Muscle of back (tissue), 11 donors: Measurements from ENCODE around the gene USO1. TPM values are rescaled to one million over a fixed set of nuclear protein-coding genes. Genes with fewer than 3 reads are reported as not detected.
A peak's percentile ranks its signal among the peaks of the same experiment; 100 is the strongest.

Experiments
- DNase-seq, 3 donors: peaks; one replicate each; pipeline versions ENCODE4 v3.0.0 to v3.0.0-alpha.2; 2013
- polyA plus RNA-seq, 10 donors: library from polyadenylated mRNA; unstranded; fragments of 120-200 nt; gene quantifications; one replicate each; pipeline ENCODE4 v1.2.1, GENCODE V29; 2013; ENCODE audit not compliant: insufficient read length in 10 of 10

Gene USO1
- polyA plus RNA-seq, 10 donors = 135 to 290 (median 200) TPM

- DNase-seq = no peak
Measured at GRCh38 chr4:75841641-75842520, 117.5 kb downstream of the USO1 start.

GRCh38 chr4:75843596-75843995, 119.2 kb downstream of the USO1 start:
- DNase-seq = no peak

- peak in 1 of 3 donors; percentile 61 for DNase-seq
Measured at GRCh38 chr4:75844151-75844662, 119.8 kb downstream of the USO1 start.

- DNase-seq = no peak
Measured at GRCh38 chr4:75845992-75846391, 121.6 kb downstream of the USO1 start.

- DNase-seq = peak; percentile 71 to 82 (median 76)
Measured at GRCh38 chr4:75848171-75848760, 123.9 kb downstream of the USO1 start.

GRCh38 chr4:75848891-75849290, 124.5 kb downstream of the USO1 start:
- peak in 1 of 3 donors; percentile 20 for DNase-seq

GRCh38 chr4:75849461-75849860, 125.1 kb downstream of the USO1 start:
- DNase-seq = no peak

- no peak for DNase-seq
Measured at GRCh38 chr4:75858721-75859120, 134.3 kb downstream of the USO1 start.

- no peak for DNase-seq
Measured at GRCh38 chr4:75860606-75861005, 136.2 kb downstream of the USO1 start.

Other genes with a start within 250 kb of the USO1 start
- gene RCHY1, start 210.2 kb upstream of the USO1 start, polyA plus RNA-seq = 10 to 100 TPM; 24.3 to 33.7 (median 29.7) TPM
- gene THAP6, start 210.1 kb upstream of the USO1 start, polyA plus RNA-seq = 10 to 100 TPM in 9 of 10 donors, 1 to 10 TPM in 1; 9.9 to 29.5 (median 13.1) TPM
- gene ODAPH, start 168.5 kb upstream of the USO1 start, polyA plus RNA-seq = under 1 TPM in 1 of 10 donors, not detected in 9; 0.18 TPM
- under 1 TPM in 8 of 10 donors, not detected in 2; 0.04 to 0.22 (median 0.13) TPM for gene CDKL2, start 94.0 kb upstream of the USO1 start, polyA plus RNA-seq
- 100 to 1,000 TPM; 109 to 219 (median 160) TPM for gene G3BP2, start 51.2 kb upstream of the USO1 start, polyA plus RNA-seq
- under 1 TPM in 3 of 10 donors, not detected in 7; 0.07 to 0.54 (median 0.13) TPM for gene PPEF2, start 177.9 kb downstream of the USO1 start, polyA plus RNA-seq
- gene NAAA, start 216.4 kb downstream of the USO1 start, polyA plus RNA-seq = 10 to 100 TPM in 8 of 10 donors, 1 to 10 TPM in 2; 8.6 to 18.6 (median 13.5) TPM